Stimulated activated naive CD4-positive, alpha-beta T cell treated with Interleukin-2 at 50 U/mL for 16 hours (primary cell): ENCODE results near the gene COQ2.

Experiments
- DNase-seq: peaks from one replicate; lab custom pipeline; 2025; lab: John Stamatoyannopoulos, UW

Gene COQ2

GRCh38 chr4:83216959-83217683, 67.5 kb downstream of the COQ2 start:
- no peak for DNase-seq

GRCh38 chr4:83214079-83214478, 70.5 kb downstream of the COQ2 start:
- no peak for DNase-seq
